Sigmoid colon (tissue), 4 donors: Measurements from ENCODE around the gene MYO9A.

ENCODE experiments used
- EP300 ChIP-seq, 4 donors: sonication (generic); formaldehyde crosslinking; IDR thresholded peaks; one replicate each; pipeline ENCODE4 v1.6.1; 2017; ENCODE audit warnings: antibody characterized with exemption in 4 of 4
- POLR2A ChIP-seq, 2 donors: fragments of 450-650 bp; IDR thresholded peaks; one replicate each; pipeline ENCODE4 v1.6.1; 2016; ENCODE audit warnings: antibody characterized with exemption in 2 of 2, mild to moderate bottlenecking in 2 of 2, moderate library complexity in 2 of 2
- TF ChIP-seq, protein P1 (sequence below), 4 experiments: fragments of 450-650 bp in 3 of 4; fragments of 200-600 bp in 1 of 4; IDR thresholded peaks; one replicate each; pipeline ENCODE4 v1.5.1; 2016 to 2019; ENCODE audit warnings: antibody characterized with exemption in 4 of 4, mild to moderate bottlenecking in 3 of 4, moderate library complexity in 2 of 4

DNA sequence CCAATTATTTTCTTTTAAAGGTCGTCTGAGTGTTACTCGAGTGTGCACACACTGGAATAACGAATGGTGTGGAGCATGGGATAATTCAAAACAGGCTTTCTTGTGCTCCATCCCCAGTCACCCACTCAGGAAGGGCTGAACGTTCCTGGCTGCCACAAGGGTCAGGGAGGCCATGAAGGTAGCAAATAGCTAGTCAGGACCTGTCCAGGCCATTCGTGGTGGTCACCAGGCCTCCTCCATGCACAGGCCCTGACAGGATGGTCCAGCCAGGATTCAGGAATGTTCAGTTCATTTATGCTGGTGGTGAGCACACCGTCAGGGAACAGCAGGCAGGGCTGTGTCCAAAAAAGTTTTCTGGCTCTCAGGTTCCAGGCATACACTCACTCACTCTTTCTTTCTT, 319.3 kb downstream of the MYO9A start:
- TF ChIP-seq, protein P1, sequence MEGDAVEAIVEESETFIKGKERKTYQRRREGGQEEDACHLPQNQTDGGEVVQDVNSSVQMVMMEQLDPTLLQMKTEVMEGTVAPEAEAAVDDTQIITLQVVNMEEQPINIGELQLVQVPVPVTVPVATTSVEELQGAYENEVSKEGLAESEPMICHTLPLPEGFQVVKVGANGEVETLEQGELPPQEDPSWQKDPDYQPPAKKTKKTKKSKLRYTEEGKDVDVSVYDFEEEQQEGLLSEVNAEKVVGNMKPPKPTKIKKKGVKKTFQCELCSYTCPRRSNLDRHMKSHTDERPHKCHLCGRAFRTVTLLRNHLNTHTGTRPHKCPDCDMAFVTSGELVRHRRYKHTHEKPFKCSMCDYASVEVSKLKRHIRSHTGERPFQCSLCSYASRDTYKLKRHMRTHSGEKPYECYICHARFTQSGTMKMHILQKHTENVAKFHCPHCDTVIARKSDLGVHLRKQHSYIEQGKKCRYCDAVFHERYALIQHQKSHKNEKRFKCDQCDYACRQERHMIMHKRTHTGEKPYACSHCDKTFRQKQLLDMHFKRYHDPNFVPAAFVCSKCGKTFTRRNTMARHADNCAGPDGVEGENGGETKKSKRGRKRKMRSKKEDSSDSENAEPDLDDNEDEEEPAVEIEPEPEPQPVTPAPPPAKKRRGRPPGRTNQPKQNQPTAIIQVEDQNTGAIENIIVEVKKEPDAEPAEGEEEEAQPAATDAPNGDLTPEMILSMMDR (IDR thresholded peaks at IDR 0.05), result no peak
- TF ChIP-seq POLR2A (IDR thresholded peaks at IDR 0.05), result no peak
- TF ChIP-seq EP300 (IDR thresholded peaks at IDR 0.05), result no peak
